NCI-H1694 (cell line): ENCODE measurements around the gene PAN2.
"Not testable (repeated sequence)": the region's sequence is repeated elsewhere in the genome, so short reads cannot be mapped to it uniquely, and the experiment has no call there.

Source experiments
- DNase-seq: peaks from one replicate; lab custom pipeline; 2025; lab: John Stamatoyannopoulos, UW

PAN2 gene

GRCh38 chr12:56307221-56307965, 26.4 kb downstream of the PAN2 start:
- DNase-seq, result no peak

- DNase-seq, result no peak
Observed at GRCh38 chr12:56304872-56305590, 28.8 kb downstream of the PAN2 start.

GRCh38 chr12:56304276-56304675, 29.5 kb downstream of the PAN2 start:
- no peak for DNase-seq

- no peak for DNase-seq
Observed at GRCh38 chr12:56300644-56301464, 32.9 kb downstream of the PAN2 start.

GRCh38 chr12:56299853-56300643, 33.8 kb downstream of the PAN2 start, which contains the start of gene CS:
Gene CS, minus strand, starts transcription at chr12:56300330. Its CDS starts 129 bp downstream, at chr12:56300201.
- DNase-seq, result peak; percentile 90

GRCh38 chr12:56299308-56299852, 34.4 kb downstream of the PAN2 start:
- DNase-seq, result no peak

GRCh38 chr12:56298828-56299227, 35.0 kb downstream of the PAN2 start:
- no peak for DNase-seq

- no peak for DNase-seq
Observed at GRCh38 chr12:56297400-56297799, 36.4 kb downstream of the PAN2 start.

GRCh38 chr12:56296295-56296694, 37.5 kb downstream of the PAN2 start:
- no peak for DNase-seq

- DNase-seq, result no peak
Observed at GRCh38 chr12:56293795-56294194, 40.0 kb downstream of the PAN2 start.

GRCh38 chr12:56288705-56289387, 45.0 kb downstream of the PAN2 start:
- DNase-seq, result no peak

- no peak for DNase-seq
Observed at GRCh38 chr12:56286044-56286830, 47.6 kb downstream of the PAN2 start.

GRCh38 chr12:56284263-56284662, 49.5 kb downstream of the PAN2 start:
- DNase-seq, result not testable (repeated sequence)

- DNase-seq, result no peak
Observed at GRCh38 chr12:56282579-56282978, 51.2 kb downstream of the PAN2 start.

- DNase-seq, result no peak
Observed at GRCh38 chr12:56282030-56282429, 51.8 kb downstream of the PAN2 start.

GRCh38 chr12:56280849-56281248, 53.0 kb downstream of the PAN2 start:
- no peak for DNase-seq

- no peak for DNase-seq
Observed at GRCh38 chr12:56278905-56279304, 54.9 kb downstream of the PAN2 start.

- DNase-seq, result no peak
Observed at GRCh38 chr12:56274299-56274698, 59.5 kb downstream of the PAN2 start.

- DNase-seq, result not testable (repeated sequence)
Observed at GRCh38 chr12:56272468-56272867, 61.3 kb downstream of the PAN2 start.

GRCh38 chr12:56271031-56271430, 62.8 kb downstream of the PAN2 start:
- no peak for DNase-seq
